Measurements from ENCODE around the gene LSAMP.

LSAMP gene

DNA sequence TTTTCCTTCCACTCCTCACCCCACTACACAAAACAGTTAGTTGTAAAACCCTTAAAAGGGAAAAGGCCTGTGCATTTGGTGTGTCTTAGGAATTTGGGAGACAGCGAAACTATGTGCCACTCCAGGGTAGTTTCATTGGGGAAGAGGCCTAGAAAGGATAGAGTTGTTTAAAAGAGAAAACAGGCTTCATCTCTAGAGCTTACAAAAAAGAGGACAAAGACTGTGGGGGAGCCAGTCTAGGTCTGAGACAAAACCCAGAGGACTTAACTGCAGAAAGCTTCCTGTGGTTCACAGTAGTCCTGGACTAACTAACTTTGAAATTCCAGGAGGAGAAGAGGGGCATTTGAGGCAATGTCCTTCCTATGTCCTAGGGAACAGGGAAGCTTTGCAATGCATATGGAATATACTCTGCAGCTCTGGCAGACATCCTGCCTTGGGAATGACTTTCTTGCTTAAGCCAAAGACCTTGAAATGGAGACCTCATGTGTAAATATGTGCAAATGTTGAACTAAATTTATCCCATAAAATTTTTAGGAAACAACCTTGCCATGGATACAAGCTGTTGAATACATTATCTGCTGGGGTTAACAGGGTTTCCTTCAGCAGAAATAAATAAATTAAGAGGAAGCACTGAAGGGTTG is 159.4 kb downstream of the LSAMP start:
- no peak for DNase-seq

DNA sequence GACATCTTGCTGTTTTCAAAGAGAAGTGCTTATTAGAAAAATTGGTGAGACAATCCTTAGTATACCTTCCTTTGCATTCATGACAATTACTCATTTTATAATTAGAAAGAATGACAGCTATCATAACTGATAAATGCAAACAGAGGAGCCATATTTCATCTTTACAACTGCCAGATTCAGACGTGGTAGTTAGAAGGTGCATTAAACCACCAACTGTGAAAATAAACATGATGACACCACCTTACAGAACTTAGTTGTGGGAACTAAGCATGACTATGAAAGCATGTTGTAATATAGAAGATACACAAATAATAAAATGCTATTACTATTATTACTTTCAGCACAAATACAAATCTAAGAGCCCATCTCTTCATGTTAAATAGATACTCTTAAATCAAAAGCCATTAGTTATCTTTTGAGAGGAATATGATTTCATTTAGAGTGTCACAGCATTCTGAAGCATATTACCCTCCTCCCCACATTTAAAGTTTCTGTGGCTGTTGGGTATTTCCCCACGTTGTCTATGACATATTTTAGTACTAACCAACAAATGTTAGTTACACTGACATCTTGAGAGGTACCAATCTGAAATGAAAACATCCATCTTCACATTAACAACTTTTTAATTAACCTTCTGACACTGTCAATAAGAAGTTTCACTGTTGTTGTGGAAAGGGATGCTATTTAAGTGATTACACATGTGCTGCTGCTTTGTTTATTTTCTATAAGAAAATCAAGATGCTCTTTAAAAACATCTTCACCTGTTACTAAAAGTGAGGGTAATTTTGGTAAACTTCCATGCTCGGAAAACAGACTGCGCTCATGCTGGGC is 163.8 kb downstream of the LSAMP start:
- no peak for DNase-seq

DNA sequence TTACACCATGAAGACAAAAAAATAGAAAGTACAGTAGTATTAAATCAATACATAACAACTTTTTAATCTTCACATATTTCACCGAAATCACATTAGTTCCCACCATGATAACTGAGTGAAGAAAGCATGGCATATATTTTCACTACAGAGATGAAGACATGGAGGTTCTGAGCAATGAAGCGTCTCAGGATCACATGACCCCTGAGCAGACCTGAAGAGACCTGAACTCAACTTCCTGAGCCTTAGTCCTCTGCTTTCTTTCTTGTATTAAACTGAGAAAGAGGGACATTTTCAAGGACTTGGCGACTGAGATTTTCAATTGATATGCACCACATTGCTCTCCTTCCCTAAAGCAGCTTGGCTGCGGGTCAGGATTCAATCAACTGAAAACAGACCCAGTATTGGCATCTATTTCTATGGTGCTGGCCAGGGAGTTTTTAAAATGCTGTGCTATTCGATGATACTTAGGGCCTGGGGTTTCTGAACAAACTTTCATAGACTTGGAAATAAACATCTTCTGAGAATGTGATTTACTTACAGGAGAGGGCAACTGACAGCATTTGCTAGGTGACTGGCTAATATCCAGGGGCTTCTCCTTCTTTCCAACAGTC is 165.1 kb downstream of the LSAMP start:
- no peak for DNase-seq

DNA sequence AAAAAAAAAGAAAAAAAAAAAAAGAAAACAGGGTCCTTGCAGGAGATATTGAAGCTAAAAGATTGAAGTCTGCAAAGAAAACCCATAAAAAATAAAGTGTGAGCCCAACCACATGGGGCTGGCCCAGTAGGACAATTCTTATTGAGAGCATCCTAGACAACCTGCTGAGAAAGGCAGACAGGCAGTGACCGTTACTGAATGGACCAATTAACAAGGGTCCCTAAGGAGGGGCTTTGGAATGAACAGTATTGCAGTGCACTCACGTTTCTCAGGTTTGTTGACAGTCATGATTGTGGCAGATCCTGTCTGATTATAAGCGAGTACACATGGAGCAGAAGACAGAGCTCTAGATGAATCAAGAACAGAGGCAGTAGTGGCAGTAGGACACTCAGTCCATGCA is 168.6 kb downstream of the LSAMP start:
- DNase-seq: no peak

DNA sequence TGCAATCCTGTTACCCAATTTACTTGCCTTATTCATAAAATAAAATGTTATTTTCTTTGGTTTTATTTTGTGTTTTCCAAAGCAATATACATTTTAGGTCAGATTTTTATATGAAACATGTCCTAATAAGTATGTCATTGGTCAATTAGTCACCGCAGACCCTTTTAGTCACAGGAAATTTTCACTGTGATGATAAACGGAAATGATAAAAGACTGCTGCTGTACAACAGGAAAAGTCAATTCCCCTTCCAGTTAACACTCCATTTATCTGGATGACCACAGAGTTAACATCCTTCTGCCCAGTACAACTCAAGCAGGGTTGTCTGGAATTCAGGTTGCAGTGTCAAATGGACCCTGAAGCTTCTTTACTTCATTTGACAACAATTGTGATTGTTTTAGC is 175.2 kb downstream of the LSAMP start:
- no peak for DNase-seq

DNA sequence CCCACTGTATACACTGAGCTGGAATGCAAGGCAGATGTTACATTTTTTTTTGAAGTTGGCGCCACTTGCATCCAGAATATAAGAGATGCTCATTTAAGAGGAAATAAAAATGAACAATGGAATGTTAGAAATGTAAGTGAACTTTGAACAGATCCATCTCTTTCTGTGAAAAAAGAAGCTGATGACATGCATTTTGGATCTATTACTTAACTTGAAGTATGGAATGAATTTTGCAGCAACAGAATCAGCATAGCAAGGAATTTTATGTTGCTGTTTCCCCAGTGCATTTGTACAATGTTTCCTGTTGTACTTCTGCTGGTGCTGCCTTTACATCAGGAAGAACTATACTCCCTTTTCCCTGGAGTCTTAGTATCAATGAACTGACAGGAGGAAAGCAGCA is 178.2 kb downstream of the LSAMP start:
- DNase-seq: no peak

DNA sequence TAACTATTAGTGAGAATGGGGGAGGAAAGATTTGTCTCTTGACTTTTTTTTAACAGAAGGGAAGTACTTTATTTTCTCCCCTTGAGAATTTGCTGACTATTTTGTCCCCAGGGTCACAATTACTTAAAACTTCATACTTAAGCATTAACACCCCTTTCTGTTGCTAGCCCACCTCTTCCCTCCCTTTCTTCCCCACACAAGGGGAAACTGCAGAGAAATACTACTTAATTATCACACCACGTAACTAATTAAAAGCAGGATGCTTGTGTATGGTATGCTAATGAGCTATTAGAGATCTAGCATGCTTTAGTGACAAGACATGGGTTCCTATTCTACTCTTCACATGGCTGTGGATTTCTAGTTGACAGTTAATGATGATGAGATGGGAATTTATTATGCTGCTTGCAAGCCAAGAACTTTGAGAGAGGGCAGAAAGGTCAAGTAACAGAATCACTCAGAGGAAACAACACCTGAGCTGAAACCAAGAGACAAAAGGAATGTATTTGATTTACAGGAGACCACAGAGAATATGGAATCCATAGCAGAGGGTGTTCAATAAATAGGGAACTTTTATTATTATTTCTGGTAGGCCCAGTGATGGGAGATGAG is 179.2 kb downstream of the LSAMP start:
- no peak for DNase-seq

DNA sequence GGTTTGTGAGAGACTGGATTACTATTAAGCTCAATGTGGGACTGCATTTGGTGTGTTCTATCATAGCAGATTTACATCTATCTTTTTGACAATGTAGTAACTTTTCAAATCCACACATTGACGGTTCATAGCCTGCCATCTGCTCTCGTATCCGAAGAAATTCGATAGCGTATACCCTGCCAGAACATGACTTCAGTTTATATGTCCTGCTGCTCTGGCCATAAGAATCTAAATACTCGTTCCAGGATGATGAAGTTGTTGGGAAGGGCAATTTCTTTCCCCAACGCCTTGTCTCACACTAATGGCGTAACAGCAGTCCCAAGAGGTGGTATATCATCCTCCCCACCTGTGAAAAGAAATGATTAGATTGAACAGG is 180.0 kb downstream of the LSAMP start:
- DNase-seq: no peak

DNA sequence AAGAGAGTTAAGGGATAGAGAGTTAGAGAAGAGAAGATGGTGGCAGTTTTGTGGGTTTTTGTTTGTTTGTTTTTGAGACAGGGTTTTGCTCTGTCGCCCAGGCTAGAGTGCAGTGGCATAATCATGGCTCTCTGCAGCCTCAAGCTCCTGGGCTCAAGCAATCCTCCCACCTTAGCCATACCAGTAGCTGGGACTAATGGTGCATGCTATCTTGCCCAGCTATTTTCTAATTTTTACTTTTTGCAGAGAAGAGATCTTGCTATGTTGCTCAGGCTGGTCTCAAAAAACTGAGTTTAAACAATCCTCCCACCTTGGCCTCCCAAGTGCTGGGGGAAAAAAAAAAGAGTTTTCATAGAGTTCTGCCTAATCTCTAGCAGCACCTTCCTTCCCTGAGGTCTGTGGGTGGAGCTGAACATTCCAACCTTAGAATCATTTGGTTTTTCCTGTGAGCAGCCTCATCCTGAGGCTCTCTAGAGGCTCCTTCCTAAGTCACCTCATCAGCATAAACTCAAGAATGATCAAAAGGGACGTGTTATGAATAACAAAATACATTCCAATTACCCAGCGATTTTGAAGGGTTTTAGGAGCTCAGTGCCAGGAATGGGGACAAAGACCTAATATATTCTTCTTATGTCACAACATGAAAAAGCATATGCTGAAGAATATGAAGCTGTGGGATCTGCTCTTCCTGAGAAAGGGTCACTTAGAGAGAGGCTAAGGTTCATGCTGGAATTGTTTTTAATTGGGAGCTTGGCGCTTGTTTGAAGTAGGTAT is 180.6 kb downstream of the LSAMP start:
- no peak for DNase-seq

DNA sequence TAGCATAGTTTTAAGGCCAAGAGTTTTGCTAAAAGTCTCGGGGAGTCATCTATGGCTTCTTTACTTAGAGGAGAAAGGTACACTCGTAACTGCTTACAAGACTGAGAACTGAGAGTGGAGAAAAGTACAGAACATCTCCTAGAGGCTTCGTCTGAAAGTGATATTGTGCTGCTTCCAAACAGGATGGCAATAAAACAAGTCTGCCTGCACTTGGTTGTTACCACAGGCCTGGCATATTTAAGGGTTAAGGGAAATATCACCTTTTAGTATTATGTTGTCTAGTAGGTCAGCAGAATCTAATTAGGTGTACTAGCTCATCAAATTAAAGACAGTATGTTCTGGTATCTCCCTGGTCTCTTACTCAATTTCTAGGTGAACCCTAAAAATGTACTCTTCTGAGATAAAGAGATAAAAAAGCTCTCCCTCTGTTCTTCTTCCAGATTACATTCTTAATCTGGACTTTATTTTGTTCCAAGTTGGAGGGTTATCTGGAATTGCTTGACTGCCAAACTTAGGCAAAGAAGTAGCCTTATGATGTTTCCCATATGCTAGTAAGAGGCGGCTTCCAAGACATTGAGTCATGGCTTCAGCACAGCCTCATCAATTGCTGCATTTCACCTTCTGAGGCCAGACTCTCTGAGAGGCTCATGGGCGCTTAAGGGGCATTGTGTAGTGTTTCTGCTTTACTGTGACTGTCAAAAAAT is 181.3 kb downstream of the LSAMP start:
- DNase-seq: no peak

DNA sequence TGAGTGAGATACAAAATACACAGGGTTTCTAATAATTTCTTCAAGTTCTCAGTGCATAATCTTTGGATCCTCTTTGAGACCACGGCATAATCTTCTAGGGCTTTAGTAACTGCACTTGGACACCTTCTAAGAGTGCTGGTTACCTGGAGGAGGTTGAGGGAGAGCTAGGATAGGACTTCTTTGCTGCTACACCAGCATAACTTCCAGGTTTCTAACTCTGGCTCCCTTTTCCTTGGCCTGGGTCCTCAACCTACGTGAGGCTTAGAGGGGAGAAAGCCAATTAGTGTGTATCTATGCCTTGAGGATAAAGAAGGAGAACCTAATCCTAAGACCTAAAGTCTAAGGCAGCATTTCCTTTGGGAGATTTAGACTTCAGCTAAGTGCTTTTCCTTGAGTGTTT is 184.8 kb downstream of the LSAMP start:
- no peak for DNase-seq

DNA sequence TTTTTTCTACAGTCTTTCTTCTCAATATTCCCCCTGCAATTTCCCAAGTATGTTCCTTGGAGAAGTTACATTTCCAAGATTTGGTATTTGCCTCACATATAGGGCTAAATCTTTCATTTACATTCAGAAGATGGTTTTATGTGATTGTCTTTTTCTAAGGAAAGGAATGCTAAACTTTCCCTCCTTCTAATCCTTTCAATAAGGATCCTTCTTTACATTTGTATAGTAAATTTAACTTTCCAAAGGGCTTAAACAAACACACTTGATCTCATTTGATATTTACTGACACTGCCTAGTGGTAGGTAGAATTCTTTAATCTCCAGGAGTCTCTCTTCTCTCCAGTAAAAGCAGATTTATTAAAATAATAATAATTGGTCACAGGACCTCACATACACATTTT is 185.3 kb downstream of the LSAMP start:
- no peak for DNase-seq

DNA sequence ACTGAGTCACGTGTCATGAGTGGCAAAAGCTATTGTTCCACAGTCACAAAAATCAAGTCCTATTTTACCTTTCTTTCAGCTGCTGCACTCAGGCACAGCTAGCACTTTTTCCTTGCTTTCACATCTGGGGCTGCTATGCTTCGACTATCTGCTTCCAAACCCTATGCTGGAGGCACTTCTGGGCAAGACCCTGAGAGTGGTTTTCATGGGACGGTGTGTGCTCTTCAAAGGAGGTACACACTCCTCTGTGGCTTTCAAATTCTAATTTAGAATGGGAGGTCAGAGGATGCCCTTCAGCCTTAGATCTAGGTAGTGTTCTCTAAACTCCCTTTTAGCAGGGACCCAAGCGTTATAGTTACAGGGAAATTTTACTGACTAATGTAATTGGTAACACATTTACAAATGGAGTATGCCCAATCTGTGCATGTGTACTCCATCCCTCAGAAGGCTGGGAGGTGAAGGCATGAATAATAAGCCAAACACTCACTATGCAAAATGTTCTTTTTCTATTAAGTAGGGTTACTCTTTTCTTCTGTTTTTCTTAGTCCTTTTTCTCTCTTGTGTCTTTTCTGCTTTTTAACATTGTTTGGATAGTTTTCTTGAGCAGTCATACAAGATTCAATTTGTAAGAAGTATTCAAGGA is 188.3 kb downstream of the LSAMP start:
- DNase-seq: no peak

DNA sequence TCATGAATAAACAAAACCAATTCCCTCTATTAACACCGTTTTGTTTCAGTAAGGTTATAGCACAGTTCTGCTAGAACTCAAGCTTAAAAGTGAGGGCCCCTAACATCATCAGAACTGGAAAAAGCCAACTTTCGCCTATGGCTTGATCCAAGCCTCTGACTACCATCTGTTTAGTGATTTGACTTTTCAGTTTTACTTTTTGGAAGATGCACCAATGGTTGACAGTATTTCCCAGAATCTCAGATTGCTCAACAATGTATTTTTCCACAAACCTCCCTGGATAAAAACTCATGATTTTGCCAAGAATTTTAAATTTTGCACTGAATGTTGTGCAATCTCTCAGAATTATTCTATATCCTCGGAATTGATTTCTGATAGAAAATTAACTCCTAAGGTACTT is 190.7 kb downstream of the LSAMP start:
- DNase-seq: no peak

DNA sequence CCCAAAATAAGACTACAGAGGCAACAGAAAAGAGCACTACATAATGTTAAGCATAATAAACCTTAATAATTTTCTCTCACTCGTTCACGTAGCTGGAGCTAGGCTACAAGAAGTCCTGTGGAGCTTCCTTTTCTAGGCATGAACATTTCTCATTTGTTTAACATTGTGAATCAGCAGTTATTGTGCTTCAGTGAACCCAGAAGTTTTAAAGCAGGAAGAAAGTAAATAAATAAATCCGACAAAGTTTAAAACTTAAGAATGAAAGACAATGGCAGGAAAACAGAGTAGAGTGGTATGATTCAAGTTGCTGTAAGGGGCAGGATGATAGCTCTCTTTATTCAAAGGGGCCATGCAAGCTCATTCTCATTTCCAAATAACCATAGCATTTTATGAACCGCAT is 191.8 kb downstream of the LSAMP start:
- no peak for DNase-seq

DNA sequence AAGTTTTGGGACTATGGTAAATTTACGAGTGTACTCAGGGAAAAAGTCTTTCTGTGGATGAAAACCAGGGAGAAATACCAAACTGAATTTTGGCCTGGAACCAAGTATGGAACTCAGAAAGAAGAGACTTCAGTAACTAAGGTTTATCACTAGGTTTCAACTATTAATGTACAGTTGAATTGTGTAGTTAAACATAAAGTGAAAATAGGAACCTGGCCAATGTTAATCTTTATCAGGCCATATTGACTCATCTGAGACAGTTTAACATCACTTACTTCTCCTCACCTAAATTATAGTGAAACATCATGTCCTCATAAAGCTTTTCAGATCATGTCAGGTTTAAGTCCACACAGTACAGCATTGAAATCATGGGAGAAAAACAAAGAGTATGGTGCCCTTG is 197.7 kb downstream of the LSAMP start:
- DNase-seq: no peak

DNA sequence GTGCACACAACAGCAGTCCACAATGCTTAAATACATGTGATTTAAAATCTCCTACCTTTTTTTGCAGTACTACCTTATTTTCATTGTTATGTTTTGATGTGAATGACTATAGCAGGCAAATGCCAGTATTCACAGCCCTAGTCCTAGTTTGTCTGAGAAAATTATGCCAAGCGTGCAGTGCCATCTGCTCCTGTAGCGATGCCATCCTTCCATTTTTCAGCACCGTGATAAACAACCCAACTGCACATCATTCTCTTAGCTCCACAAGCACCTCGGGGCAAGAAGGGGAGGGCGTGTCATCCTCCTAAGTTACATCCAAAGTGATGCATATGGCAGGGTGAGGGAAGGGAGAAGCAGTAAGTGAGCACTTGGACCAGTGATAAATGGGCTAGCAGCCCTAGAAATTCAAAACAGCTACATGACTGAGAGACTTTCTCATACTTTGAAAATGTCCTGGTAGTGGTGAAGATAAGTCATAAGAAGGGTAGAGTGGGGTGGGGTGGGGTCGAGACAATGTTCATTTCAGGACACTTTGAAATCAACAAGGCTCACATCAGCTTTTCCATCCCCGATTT is 198.8 kb downstream of the LSAMP start:
- DNase-seq: no peak

DNA sequence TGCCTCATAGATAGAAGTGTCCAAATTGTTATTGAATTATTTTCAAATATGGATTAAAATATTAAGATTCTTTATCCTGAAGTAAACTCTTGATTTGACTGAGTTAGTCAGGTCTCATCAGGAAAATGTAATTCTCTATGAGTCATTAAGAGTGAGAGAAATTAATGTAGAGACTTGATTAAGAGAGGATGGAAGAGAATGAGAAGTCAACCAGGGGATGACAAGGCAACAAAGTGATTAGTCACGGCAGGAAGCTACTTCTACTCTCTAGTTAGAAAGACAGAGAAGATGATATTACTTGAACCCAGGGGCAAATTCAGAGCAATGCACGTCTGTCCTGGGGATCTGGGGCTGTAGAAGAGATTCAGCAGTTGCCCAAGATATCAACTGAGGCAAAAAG is 202.5 kb downstream of the LSAMP start:
- no peak for DNase-seq

DNA sequence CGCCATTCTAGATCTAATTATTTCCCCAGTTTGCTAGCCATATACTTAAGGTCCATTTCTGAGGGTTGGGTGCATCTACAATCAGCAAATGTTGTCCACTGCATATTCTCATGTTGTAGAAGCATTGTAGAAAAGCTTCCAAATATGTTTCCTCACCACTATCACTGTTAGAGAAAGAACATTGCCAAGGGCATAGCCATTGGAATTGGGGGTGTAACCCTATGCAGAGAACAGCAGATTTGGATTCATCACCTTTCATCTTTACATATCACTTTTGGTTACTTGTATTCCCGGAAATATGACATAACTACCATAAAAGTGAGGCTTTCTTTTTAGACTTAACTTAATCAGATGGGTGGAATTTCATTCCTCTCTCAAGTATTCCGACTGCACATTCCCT is 203.6 kb downstream of the LSAMP start:
- DNase-seq: no peak

DNA sequence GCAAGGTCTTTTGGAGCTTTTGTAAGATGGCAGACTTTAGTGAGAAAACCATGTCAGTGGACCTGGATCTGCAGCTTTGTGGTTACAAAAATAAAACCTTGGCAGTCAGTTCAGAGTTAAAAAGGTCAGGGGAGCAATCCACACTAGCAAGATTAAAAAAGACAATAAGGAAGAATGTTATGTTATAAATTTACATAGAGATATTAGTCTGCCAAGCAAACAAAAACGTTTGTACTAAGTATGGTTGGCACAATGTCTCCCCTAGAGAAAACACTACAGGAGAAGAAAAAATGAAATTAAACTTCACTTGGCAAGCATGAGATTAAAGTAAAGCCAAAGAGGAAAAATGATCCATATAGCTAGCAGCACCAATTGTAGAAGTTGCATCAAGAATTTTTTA is 205.0 kb downstream of the LSAMP start:
- no peak for DNase-seq

DNA sequence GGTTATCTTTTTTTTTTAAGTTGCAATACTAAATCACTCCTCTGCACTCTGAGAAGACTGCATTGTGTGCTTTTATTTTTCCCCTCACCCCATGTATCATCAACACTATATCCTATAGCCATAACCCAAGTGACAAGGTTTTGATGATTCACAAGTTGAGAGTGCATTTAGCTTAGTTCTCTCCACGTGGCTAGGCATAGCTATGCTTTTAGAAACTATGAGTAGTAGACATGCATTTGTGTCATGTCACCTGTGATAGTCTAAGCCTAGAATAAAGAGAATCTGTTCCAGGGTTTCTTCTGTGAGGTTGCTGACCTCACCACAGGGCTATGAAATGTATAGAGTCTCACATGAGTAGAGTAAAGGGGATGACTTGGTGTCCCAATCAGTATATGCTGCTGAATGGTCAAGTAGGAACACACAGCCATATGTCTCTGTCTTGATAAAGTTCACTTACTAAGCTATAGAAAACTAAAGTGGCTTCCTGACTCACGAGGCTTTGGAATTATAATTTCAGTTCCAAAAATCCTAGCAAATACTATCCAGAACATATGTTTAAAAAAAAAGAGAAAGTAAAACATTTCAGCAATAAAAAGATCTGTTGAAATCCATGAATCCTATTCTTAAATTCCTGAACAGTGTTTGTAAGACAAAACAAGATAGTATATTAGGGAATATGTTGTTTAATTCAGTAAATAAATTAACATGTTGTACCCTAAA is 206.3 kb downstream of the LSAMP start:
- no peak for DNase-seq

All from activated naive CD4-positive, alpha-beta T cell treated with anti-CD3 and anti-CD28 coated beads, Interleukin-2, amount 50 U/mL, for 16 hours (primary cell).